ENCODE results near the gene DTNA.

DNA sequence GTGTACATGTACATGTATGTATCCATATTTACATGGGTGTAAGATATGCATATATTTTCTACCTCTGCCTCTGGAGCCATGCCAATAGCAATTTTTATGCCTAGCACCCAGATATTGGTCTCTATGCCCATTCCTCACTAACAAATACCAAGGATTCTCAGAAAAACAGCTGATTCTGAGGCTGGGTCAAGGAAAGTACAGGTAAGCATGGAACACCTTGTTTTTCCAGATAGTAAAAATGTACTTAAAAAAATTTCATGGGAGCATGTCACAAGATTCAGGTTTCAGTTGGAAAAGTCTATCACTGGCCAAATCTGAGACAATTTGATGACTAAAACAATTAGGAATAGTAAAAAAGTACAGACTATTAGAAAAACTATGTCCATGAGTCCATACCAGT lies 216.6 kb downstream of the DTNA start:
- TF ChIP-seq POLR2A (IDR thresholded peaks at IDR 0.05; ENCODE audit: low read length): no peak
- TF ChIP-seq GATA1 (IDR thresholded peaks at IDR 0.05; ENCODE audit: low read depth, low read length): no peak

All from erythroblast (primary cell).